ENCODE data around the gene UBE2D4. TPM values are rescaled to one million over a fixed set of nuclear protein-coding genes. Genes with fewer than 3 reads are reported as not detected.
"Not testable (repeated sequence)": the region's sequence is repeated elsewhere in the genome, so short reads cannot be mapped to it uniquely, and the experiment has no call there.

The UBE2D4 gene
- total RNA-seq, 1 donor from 2014 or later, result 13.9 TPM

- not testable (repeated sequence) for H3K4me3 Mint-ChIP-seq (ENCODE audit: unreplicated experiment); FAIRE-seq; H3K27me3 ChIP-seq (ENCODE audit: insufficient read depth, low read length); H3K36me3 ChIP-seq (ENCODE audit: insufficient read depth, low read length); H3K36me3 Mint-ChIP-seq (ENCODE audit: low read depth, unreplicated experiment); H4K20me1 ChIP-seq (ENCODE audit: insufficient read depth, low read length); H3K9me3 ChIP-seq (ENCODE audit: insufficient read depth, low read depth, low read length); H3K79me2 ChIP-seq (ENCODE audit: insufficient read depth, low read length); H3K4me1 ChIP-seq (ENCODE audit: insufficient read depth, low read length); DNase-seq (ENCODE audit: low read depth); H2AFZ ChIP-seq (ENCODE audit: low read depth, low read length); H3K4me1 Mint-ChIP-seq (ENCODE audit: low read depth, unreplicated experiment); H3K9me3 Mint-ChIP-seq (ENCODE audit: unreplicated experiment); H3K27me3 Mint-ChIP-seq (ENCODE audit: low read depth, unreplicated experiment); H3K4me3 ChIP-seq (ENCODE audit: insufficient read depth, low read depth, low read length)
- Histone ChIP-seq H3K9ac (ENCODE audit: low read length) (peak overlapping the region; percentile 55), H3K27ac (ENCODE audit: low read depth, low read length) (peak overlapping the region; percentile 65), H3K4me2 (ENCODE audit: low read length) (peak overlapping the region; percentile 63)
- H3K27ac Mint-ChIP-seq (ENCODE audit: unreplicated experiment), result peak overlapping the region; percentile 47
These were observed 42.2 kb downstream of the UBE2D4 start for GRCh38 chr7:43968172-43969040.

- H3K27me3 ChIP-seq (ENCODE audit: insufficient read depth, low read length); H2AFZ ChIP-seq (ENCODE audit: low read depth, low read length); H4K20me1 ChIP-seq (ENCODE audit: insufficient read depth, low read length); H3K79me2 ChIP-seq (ENCODE audit: insufficient read depth, low read length); H3K4me2 ChIP-seq (ENCODE audit: low read length); DNase-seq (ENCODE audit: low read depth); H3K27ac ChIP-seq (ENCODE audit: low read depth, low read length); H3K36me3 Mint-ChIP-seq (ENCODE audit: low read depth, unreplicated experiment); H3K36me3 ChIP-seq (ENCODE audit: insufficient read depth, low read length); H3K4me3 ChIP-seq (ENCODE audit: insufficient read depth, low read depth, low read length); FAIRE-seq; H3K4me3 Mint-ChIP-seq (ENCODE audit: unreplicated experiment); H3K9ac ChIP-seq (ENCODE audit: low read length); H3K9me3 ChIP-seq (ENCODE audit: insufficient read depth, low read depth, low read length); H3K4me1 Mint-ChIP-seq (ENCODE audit: low read depth, unreplicated experiment); H3K27ac Mint-ChIP-seq (ENCODE audit: unreplicated experiment); H3K27me3 Mint-ChIP-seq (ENCODE audit: low read depth, unreplicated experiment); H3K4me1 ChIP-seq (ENCODE audit: insufficient read depth, low read length); H3K9me3 Mint-ChIP-seq (ENCODE audit: unreplicated experiment): not testable (repeated sequence)
These were observed 43.4 kb downstream of the UBE2D4 start for GRCh38 chr7:43969586-43969985.

- H3K9ac ChIP-seq (ENCODE audit: low read length); H3K79me2 ChIP-seq (ENCODE audit: insufficient read depth, low read length); H3K36me3 Mint-ChIP-seq (ENCODE audit: low read depth, unreplicated experiment); H3K36me3 ChIP-seq (ENCODE audit: insufficient read depth, low read length); FAIRE-seq; H3K27me3 ChIP-seq (ENCODE audit: insufficient read depth, low read length); H3K27me3 Mint-ChIP-seq (ENCODE audit: low read depth, unreplicated experiment); DNase-seq (ENCODE audit: low read depth); H3K9me3 ChIP-seq (ENCODE audit: insufficient read depth, low read depth, low read length); H3K27ac ChIP-seq (ENCODE audit: low read depth, low read length); H3K4me2 ChIP-seq (ENCODE audit: low read length); H4K20me1 ChIP-seq (ENCODE audit: insufficient read depth, low read length); H3K9me3 Mint-ChIP-seq (ENCODE audit: unreplicated experiment); H3K4me1 ChIP-seq (ENCODE audit: insufficient read depth, low read length); H3K27ac Mint-ChIP-seq (ENCODE audit: unreplicated experiment); H3K4me1 Mint-ChIP-seq (ENCODE audit: low read depth, unreplicated experiment); H3K4me3 Mint-ChIP-seq (ENCODE audit: unreplicated experiment); H2AFZ ChIP-seq (ENCODE audit: low read depth, low read length); H3K4me3 ChIP-seq (ENCODE audit: insufficient read depth, low read depth, low read length): not testable (repeated sequence)
These were observed 44.5 kb downstream of the UBE2D4 start for GRCh38 chr7:43970698-43971097.

GRCh38 chr7:43974033-43974573 is 47.9 kb downstream of the UBE2D4 start:
- not testable (repeated sequence) for H3K4me1 ChIP-seq (ENCODE audit: insufficient read depth, low read length); H3K27me3 ChIP-seq (ENCODE audit: insufficient read depth, low read length); H3K4me3 Mint-ChIP-seq (ENCODE audit: unreplicated experiment); H4K20me1 ChIP-seq (ENCODE audit: insufficient read depth, low read length); DNase-seq (ENCODE audit: low read depth); H3K4me3 ChIP-seq (ENCODE audit: insufficient read depth, low read depth, low read length); H3K9ac ChIP-seq (ENCODE audit: low read length); H3K27me3 Mint-ChIP-seq (ENCODE audit: low read depth, unreplicated experiment); H3K9me3 ChIP-seq (ENCODE audit: insufficient read depth, low read depth, low read length); H3K4me2 ChIP-seq (ENCODE audit: low read length); H3K27ac ChIP-seq (ENCODE audit: low read depth, low read length); H3K79me2 ChIP-seq (ENCODE audit: insufficient read depth, low read length); FAIRE-seq; H3K36me3 Mint-ChIP-seq (ENCODE audit: low read depth, unreplicated experiment); H3K27ac Mint-ChIP-seq (ENCODE audit: unreplicated experiment); H2AFZ ChIP-seq (ENCODE audit: low read depth, low read length); H3K36me3 ChIP-seq (ENCODE audit: insufficient read depth, low read length); H3K4me1 Mint-ChIP-seq (ENCODE audit: low read depth, unreplicated experiment); H3K9me3 Mint-ChIP-seq (ENCODE audit: unreplicated experiment)

- H3K27me3 Mint-ChIP-seq (ENCODE audit: low read depth, unreplicated experiment); H3K4me1 ChIP-seq (ENCODE audit: insufficient read depth, low read length); H3K4me3 Mint-ChIP-seq (ENCODE audit: unreplicated experiment); H3K79me2 ChIP-seq (ENCODE audit: insufficient read depth, low read length); H4K20me1 ChIP-seq (ENCODE audit: insufficient read depth, low read length); H3K27ac Mint-ChIP-seq (ENCODE audit: unreplicated experiment); H3K27ac ChIP-seq (ENCODE audit: low read depth, low read length); H3K9me3 Mint-ChIP-seq (ENCODE audit: unreplicated experiment); FAIRE-seq; DNase-seq (ENCODE audit: low read depth); H3K4me2 ChIP-seq (ENCODE audit: low read length); H3K36me3 Mint-ChIP-seq (ENCODE audit: low read depth, unreplicated experiment); H3K36me3 ChIP-seq (ENCODE audit: insufficient read depth, low read length); H3K27me3 ChIP-seq (ENCODE audit: insufficient read depth, low read length); H3K4me1 Mint-ChIP-seq (ENCODE audit: low read depth, unreplicated experiment); H3K9me3 ChIP-seq (ENCODE audit: insufficient read depth, low read depth, low read length); H2AFZ ChIP-seq (ENCODE audit: low read depth, low read length); H3K9ac ChIP-seq (ENCODE audit: low read length); H3K4me3 ChIP-seq (ENCODE audit: insufficient read depth, low read depth, low read length): not testable (repeated sequence)
These were observed 48.7 kb downstream of the UBE2D4 start for GRCh38 chr7:43974725-43975482.
